Dedifferentiated amniotic fluid mesenchymal stem cell (primary cell): ENCODE results near the gene VAV1.

Experiments
- DNase-seq: peaks from one replicate; pipeline ENCODE4 v3.0.0-alpha.2; 2016; ENCODE audit errors: extremely low spot score

Gene VAV1, protein sequence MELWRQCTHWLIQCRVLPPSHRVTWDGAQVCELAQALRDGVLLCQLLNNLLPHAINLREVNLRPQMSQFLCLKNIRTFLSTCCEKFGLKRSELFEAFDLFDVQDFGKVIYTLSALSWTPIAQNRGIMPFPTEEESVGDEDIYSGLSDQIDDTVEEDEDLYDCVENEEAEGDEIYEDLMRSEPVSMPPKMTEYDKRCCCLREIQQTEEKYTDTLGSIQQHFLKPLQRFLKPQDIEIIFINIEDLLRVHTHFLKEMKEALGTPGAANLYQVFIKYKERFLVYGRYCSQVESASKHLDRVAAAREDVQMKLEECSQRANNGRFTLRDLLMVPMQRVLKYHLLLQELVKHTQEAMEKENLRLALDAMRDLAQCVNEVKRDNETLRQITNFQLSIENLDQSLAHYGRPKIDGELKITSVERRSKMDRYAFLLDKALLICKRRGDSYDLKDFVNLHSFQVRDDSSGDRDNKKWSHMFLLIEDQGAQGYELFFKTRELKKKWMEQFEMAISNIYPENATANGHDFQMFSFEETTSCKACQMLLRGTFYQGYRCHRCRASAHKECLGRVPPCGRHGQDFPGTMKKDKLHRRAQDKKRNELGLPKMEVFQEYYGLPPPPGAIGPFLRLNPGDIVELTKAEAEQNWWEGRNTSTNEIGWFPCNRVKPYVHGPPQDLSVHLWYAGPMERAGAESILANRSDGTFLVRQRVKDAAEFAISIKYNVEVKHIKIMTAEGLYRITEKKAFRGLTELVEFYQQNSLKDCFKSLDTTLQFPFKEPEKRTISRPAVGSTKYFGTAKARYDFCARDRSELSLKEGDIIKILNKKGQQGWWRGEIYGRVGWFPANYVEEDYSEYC

DNA sequence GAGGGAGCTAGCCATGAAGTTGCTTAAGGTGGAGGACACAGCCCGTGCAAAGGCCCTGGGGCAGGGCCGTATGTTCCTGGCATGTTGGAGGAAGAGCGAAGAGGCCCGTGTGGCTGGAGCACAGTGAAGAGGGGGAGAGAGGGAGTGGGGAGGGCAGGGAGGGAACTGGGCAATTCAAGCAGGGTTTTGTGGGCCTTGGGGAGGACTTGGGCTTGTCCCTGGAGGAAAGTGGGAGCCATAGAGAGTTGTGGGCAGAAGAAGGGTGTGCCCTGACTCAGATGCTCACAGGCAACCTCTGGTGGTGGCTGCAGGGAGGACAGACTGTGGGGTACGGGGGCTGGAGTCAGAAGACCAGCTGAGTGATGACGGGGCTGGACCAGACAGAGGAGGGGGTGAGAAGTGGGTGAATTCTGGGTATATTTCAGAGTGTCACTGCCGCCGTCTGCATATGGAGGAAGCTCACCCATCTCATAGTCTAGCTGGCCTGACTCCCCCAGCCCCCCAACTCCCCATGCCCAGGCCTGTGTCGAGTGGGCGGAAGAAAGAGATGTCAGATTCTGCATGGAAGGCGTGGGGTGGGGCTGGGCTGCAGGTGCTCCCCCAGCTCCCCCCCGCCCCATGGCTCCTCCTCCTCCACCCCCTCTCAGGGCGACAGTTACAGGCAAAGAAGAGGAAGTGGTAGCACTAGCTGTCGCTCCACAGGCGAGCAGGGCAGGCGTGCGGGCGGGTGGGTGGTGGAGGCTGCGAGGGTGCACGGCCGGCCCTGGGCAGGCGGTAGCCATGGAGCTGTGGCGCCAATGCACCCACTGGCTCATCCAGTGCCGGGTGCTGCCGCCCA is at the start of gene VAV1:
VAV1 (plus strand) TSS at position 681 of the 838 bp plus-strand sequence; CDS start at position 781, 100 bp downstream.
- no peak for DNase-seq

DNA sequence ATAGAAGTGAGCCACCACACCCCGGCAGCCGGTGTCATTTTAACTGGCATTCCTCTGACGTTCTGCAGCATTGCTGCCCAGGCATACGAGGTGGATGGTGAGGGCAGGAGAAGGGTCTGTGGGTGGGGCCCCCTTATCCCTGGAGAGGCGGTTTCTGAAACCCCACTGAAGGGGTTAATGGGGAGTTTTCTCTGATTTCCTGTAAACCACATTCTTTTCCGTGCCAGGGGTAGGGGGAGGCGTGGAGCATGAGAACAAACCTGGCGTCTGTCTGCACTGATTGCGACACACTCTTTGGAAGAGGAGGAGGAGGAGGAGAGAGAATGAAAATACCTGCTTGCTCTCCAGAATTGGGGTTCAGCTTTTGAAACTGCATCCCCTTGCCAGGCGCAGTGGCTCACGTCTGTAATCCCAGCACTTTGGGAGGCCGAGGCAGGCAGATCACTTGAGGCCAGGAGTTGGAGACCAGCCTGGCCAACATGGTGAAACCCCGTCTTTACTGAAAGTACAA is 49.3 kb upstream of the VAV1 start:
- no peak for DNase-seq

DNA sequence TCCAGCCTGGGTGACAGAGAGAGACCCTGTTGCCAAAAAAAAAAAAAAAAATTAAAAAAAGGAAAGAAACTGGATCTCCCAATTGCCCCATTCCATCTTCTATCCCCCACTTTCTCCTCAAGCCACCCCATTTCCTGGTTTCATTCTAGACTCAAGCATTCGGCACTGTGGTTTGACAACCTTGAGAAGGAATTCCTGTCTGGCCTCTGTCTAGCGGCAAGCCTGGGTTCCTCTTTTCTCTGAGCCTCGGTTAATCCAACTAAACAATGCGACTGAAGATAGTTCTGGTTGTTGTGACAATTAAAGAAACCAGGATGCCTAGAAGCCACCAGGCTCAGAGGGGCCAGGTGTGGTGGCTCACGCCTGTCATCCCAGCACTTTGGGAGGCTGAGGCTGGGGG is 48.8 kb upstream of the VAV1 start:
- no peak for DNase-seq

DNA sequence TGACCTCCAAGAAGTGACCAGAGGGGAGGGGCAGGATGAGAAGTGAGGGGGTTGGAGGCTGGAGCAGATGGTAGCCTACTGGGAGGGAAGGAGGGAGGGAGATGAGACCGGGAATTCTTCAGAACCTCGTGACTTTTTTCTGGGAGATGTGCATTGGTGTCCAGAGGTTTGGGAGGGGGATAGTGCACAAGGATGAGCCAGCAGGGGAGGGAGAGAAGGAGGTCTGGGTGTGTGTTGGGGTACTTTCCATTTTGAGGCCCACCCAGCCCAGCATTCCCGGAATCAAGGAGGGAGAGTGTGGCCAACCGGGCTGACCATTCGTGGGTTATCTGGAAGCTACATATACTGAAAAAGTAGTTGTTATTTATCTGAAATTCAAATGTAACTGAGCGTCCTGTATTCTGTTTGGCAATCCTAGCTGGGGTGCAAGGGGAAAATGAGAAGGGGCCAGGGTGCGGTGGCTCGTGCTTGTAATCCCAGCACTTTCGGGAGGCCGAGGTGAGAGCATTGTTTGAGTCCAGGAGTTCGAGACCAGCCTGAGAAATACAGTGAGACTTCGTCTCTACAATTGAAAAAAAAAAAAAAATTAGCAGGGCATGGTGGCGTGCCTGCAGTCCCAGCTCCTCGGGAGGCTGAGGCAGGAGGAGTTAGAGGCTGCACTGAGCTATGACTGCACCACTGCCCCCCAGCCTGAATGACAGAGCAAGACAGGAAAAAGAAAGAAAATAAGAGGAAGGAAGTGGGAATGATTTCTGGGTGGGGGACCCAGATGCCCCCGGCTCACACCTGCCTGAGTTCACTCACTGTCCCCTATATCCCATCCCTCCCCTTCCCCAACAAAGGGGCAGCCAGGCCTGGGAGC is 47.6 kb upstream of the VAV1 start:
- no peak for DNase-seq

DNA sequence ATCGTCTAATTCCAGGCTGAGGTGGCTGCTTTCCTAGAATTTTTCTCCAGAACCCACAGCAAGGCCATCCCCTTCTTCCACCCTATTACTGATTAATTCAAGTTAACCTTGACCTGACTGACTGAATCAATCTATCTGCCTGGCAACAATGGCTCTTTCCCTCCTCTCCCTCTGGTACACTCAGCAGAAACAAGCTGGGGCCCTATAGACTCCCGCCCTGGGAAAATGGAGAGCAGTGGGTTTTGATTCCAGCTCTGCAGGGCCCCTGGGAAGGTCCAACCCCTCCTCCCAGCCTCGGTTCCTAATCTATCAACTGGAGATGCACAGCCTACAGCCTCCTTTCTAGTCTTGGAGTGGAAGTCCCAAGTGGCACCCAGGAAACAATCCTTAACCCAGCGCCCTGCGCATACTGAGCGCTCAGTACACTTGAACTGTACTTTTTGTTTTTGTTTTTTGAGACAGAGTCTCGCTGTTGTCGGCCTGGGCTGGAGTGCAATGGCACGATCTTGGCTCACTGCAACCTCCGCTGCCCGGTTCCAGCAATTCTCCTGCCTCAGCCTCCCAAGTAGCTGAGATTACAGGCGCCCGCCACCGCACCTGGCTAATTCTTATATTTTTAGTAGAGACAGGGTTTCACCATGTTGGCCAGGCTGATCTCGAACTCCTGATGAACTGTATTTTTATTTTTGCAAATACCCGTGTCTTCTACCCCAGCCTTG is 46.8 kb upstream of the VAV1 start:
- no peak for DNase-seq

DNA sequence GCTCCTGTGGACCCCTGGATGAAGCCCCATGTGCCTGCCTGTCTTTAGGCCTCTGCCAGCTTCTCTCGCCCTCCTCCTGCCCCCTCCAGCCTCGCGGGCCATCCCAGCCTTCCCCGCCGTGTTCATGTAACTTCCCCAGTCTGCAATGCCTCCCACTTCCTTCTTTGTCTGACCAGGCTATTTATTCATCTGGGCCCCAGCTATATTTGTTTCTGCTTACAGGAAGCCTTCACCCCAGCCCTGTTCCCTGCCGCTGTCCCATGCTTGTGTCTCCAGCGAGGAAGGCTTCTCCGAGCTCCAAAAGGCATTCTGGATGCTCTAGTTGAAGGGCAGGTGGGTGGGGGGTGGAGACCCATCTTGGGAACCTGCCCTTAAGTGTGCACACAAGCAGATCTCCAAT is 44.2 kb upstream of the VAV1 start:
- no peak for DNase-seq

DNA sequence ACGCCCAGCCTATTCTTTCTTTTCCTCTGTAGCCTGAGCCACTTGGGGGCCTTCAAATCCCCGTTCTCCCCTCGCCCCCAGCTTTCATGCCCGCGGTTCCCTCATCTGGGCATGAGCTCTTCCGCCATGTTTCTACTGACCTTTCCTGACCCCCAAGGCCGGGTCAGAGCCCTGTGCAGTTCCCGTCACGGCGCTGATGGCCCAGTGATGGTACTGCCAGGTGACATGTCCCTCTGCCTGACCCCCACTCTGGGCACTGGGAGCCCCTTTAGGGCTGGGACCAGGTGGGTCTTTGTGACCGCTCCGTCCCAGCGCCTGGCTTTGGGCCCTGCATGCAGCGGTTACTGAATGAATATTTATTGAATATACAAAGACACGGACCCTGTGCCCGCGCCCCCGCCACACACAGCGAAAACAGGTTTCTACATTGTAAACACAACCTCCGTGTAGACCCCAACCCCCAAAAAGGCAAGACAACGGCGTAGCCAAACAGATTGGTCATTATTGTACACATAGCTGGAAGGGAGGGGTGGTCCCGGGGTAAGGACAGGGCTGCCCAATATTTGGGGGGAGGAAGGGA is 42.8 kb upstream of the VAV1 start:
- no peak for DNase-seq

DNA sequence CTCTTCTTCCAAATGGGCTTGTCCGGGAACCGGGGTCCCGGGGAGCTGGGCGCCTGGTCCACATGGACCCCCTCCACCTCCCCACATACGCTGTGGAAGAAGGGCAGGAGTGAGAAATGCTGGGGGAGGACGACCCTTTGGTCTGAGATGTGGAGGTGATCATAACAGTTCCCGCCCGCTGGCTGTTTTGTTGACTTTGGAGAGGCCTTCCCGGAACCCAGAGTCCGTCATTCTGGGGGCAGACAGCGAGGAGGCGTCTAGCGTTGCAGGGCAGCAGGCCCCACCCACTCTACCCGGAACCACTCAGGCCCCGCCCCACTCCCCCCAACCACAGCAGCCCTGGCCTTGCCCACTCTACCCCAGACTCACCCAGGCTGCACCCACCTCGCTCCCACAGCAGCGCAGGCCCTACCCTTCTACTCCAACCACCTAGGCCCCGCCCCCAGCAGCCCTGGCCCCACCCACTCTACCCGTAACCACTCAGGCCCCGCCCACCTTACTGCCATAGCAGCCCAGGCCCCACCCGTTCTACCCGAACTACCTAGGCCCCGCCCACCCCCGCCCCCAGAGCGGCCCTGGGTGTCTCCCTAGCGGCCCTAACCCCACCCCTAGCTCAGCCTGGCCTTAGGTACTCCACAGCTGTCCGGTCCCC is 42.2 kb upstream of the VAV1 start:
- DNase-seq, result no peak

DNA sequence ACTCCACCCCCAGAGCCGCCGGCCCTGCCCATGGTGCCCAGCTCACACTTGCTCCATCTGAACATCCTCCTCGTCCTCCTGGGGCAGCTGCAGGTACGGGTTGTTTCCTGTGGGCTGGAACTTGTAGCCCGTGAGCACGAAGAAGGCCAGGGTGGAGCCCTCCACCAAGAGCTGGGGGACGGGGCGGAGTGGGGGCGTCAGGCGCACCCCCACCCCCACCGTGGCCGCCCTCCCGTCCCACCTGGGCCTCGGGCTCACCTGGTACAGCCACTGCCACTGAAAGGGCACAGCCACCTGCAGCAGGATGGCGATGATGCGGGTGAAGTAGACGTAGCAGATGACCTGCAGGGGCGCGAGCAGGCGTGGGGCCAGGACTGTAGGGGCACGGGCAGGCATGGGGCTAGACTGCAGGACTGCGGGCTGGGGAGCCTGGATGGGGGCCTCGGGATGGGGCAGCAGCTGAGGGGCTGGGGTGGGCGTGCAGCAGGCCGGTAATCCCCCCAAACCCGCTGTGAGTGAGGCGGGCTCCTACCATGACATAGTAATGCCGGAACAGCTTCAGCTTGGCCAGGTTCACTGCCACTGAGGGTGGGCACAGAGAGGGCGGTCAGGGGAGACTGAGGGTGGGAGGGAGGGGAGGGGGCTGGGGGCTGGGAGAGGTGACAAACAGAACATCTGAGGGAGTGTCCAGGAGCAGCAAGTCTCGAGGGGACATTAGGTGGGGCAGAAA is 41.4 kb upstream of the VAV1 start:
- DNase-seq, result no peak

DNA sequence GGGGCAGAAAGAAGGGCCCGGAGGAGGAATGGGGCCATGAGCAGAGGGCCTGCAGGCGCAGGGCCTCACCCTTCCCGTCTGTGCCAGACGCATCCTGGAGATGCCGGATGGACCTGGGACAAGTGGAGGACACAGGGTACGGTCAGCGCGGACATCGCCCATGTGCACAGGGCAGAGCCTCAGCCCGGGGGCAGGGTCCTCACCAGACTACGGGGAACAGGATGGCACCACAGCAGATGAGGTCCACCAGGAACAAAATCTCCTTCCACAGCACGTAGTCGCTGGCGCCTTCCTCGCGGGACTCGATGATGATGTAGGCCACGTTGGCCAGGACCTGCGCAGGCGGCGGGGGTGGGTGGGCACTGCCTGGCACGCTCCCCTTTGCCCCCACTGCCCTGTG is 40.7 kb upstream of the VAV1 start:
- DNase-seq, result no peak

DNA sequence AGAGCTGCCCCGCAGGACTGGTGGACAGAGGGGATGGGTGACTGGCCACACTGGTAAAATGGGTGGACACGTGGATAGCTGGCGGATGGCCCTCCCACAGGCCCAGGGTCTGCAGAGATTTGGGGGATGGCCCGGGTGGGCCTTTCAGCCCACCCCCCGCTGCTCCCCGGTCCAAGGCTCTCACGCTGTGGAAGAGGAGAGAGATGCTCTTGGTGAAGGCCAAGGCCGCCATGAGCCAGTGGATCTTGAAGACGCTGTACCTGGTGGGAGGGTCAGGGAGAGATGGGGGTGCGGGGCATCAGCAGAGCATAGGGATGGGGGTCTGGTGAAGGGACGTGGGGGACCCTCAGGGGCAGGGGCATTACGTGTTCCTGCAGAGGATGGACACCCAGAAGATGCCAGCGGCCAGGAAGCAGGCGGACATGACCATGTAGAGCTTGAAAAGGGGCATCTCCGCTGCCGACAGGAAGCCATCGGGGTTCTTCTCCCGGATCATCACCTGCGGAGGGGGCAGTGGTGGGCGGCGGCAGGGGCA is 39.6 kb upstream of the VAV1 start:
- no peak for DNase-seq

DNA sequence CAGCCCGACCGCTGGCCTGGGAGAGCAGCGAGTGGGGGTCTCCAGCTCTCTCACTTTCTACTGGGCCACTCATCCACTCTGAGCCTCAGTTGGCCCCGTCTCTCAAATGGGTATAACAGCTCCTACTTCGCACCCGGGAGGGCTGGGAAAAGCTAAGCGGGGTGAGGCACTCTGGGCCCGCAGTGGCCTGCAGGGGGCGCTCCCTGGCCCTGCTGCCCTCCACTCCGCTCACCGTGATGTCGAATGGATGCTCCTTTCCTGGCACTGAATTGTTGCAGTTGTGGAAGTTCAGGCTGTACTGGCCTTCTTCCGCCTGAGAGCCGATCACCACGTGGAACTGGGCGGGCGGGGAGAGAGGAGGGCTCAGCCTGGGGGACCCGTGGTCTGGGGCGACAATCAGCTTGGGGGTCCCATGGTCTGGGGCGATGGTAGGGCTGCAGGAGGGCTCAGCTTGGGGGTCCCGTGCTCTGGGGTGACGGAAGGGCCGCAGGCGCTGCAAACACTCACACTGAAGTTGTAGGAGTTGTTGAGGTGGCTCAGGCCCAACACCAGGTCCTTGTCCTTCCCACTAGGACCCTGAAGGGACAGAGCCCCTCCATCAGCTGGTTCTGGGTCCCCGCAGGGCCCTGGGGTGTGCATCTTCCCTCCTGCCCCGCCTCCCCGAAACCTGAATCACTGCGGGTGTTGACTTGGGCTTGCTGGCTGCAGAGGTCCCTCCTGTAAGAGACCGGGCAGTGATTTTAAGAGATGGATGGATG is 39.0 kb upstream of the VAV1 start:
- no peak for DNase-seq

DNA sequence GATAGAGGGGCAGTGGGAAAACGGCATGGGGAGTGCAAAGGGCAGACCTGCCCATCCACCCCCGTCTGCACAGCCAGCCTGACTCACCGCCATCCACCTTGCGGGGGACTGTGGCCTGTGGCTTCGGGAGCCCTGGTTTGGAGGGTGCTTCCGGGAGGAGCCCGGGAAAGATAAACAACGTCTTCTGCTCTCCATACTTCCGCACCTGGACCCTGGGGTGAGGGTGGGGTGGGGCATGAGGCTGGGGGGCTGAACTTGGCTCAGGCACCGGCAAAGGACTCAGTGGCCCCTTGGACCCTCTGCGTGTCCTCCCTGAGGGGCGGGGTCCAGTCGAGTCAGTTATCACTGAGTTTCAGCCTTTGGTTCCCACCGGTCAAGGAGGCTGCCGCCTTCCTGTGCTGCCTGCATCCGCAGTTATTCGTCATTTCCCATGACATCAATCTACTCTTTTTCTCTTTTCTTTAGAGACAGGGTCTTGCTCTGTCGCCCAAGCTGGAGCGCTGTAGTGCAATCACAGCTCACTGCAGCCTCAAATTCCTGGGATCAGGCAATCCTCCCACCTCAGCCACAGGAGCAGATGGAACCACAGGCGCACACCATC is 38.3 kb upstream of the VAV1 start:
- no peak for DNase-seq

DNA sequence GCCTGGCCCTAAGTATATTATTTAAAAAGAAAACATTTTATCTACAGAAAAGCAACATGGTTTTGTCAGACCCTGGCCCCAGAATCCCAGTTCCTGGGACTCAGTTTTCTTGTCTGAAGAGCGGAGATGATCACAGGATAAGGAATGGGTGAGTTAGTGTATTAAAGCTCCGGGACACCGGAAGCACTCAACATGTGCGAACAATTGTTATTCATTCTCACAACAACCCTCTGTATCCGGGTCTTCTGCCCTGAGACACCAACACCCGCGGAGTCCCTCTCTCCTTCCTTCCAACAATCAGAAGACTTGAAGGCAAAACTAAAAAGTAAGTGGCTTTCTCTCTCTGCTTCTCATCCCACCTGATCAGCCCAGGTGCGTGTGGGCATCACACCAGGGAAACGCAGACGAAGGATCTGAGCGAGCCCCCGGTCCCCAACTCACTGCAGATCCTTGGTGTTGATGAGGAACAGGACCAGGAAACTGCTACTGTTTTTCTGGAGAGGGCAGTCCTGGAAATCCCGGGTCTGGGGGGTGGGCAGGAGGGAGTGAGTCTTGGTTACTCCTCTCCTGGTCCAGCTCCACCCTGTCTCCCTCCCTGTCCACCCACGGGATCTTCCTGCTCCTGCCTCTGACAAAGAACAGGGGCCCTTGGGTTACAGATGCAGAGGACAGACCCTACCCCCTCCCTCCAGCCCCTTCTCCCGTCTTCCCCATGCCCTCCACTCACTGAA is 37.2 kb upstream of the VAV1 start:
- no peak for DNase-seq

DNA sequence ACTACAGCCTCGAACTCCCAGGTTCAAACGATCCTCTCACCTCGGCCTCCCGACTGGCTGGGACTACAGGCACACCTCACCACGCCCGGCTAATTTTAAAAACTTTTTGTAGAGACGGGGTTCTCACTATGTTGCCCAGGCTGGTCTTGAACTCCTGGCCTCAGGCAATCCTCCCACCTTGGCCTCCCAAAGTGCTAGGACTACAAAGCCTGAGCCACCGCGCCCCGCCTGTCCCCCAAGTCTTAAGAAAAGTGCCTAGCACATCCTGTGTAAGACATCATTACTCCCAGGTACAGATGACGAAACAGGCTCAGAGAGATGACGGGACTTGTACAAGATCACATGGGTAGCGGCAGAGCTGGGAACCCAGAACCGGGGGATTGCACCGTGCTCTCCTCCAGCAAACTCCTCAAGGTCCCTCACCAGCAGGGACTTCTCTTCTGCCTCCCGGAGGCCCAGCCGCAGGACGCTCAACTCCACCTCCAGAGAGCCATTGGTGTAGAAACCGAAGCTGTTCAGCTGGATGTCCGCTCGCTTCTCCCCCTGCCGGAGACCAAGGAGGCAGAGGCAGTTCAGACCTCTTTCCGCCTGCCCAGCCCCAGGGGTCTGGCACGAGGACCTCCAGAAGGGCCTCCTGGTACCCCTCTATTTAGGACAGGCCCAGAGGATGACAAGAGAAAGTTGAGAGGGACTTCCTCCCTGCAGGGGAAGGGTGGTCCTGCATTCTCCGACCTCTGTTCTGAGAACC is 36.2 kb upstream of the VAV1 start:
- DNase-seq, result peak; percentile 87

DNA sequence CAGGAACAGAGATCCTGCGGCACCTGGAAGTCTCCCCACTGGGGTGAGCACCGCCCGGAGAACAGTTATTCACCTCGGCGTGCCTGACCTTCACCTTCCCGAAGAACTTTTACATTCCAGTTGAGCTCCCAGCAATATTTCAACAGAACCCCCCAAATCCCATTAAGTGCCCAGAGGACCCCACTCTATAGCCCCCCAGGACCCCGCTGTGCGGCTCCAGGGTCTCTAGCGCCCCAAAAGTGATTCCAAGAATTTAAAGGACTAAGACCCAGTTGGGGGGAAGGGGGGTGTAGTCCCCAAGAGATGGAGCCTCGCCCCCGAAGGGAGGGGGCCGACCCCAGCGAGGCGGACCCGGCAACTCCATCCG is 35.6 kb upstream of the VAV1 start:
- DNase-seq, result no peak
